ENCODE measurements around the gene HPD. TPM values are rescaled to one million over a fixed set of nuclear protein-coding genes. Genes with fewer than 3 reads are reported as not detected.

The HPD gene
- total RNA-seq, 1 donor from 2014 or later, result 0.16 TPM

DNA sequence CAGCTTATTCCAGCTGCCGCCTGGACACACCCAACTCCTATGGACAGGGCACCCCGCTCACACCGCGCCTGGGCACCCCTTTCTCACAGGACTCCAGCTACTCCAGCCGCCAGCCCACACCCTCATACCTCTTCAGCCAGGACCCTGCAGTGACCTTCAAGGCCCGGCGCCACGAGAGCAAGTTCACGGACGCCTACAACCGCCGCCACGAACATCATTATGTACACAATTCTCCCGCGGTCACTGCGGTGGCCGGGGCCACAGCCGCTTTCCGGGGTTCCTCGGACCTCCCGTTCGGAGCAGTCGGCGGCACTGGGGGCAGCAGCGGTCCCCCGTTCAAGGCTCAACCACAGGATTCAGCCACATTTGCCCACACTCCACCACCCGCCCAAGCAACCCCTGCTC, 48.9 kb downstream of the HPD start:
- no peaks in the 10 kb centered on the region for H3K27me3 Mint-ChIP-seq (ENCODE audit: low read depth)
- H3K4me3 Mint-ChIP-seq, result no peak overlapping the region
- peaks cover 41% of the 10 kb centered on the region for H3K4me1 Mint-ChIP-seq
- no peak for DNase-seq (ENCODE audit: low spot score in 2 of 2, unreplicated experiment in 2 of 2)
- TF ChIP-seq, protein P1, sequence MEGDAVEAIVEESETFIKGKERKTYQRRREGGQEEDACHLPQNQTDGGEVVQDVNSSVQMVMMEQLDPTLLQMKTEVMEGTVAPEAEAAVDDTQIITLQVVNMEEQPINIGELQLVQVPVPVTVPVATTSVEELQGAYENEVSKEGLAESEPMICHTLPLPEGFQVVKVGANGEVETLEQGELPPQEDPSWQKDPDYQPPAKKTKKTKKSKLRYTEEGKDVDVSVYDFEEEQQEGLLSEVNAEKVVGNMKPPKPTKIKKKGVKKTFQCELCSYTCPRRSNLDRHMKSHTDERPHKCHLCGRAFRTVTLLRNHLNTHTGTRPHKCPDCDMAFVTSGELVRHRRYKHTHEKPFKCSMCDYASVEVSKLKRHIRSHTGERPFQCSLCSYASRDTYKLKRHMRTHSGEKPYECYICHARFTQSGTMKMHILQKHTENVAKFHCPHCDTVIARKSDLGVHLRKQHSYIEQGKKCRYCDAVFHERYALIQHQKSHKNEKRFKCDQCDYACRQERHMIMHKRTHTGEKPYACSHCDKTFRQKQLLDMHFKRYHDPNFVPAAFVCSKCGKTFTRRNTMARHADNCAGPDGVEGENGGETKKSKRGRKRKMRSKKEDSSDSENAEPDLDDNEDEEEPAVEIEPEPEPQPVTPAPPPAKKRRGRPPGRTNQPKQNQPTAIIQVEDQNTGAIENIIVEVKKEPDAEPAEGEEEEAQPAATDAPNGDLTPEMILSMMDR (IDR thresholded peaks at IDR 0.05; ENCODE audit: unreplicated experiment), result no peak
- H3K36me3 Mint-ChIP-seq, result peaks cover 14% of the 10 kb centered on the region
- no peak overlapping the region for H3K27ac Mint-ChIP-seq
- no peaks in the 10 kb centered on the region for H3K9me3 Mint-ChIP-seq

DNA sequence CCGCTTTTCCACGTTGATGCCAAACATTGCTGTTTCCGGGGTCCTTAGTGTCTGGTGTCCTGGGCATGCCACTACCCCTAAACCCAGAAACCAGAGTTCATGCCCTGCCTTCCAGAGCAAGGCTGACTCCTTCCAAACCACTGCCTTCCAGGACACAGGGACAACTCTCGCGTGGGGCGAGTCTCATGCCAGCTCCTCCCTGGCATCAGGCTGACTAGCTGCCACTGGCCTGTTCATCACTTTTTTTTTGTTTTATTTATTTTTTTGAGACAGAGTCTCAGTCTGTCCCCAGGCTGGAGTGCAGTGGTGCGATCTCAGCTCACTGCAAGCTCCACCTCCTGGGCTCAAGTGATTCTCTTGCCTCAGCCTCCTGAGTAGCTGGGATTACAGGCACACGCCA, 50.0 kb downstream of the HPD start:
- Mint-ChIP-seq H3K27ac (no peak overlapping the region), H3K36me3 (peaks cover 14% of the 10 kb centered on the region), H3K4me3 (no peak overlapping the region), H3K27me3 (ENCODE audit: low read depth) (no peaks in the 10 kb centered on the region), H3K9me3 (no peaks in the 10 kb centered on the region), H3K4me1 (peaks cover 40% of the 10 kb centered on the region)
- no peak for DNase-seq (ENCODE audit: low spot score in 2 of 2, unreplicated experiment in 2 of 2)
- TF ChIP-seq, protein P1 (IDR thresholded peaks at IDR 0.05; ENCODE audit: unreplicated experiment), result no peak

DNA sequence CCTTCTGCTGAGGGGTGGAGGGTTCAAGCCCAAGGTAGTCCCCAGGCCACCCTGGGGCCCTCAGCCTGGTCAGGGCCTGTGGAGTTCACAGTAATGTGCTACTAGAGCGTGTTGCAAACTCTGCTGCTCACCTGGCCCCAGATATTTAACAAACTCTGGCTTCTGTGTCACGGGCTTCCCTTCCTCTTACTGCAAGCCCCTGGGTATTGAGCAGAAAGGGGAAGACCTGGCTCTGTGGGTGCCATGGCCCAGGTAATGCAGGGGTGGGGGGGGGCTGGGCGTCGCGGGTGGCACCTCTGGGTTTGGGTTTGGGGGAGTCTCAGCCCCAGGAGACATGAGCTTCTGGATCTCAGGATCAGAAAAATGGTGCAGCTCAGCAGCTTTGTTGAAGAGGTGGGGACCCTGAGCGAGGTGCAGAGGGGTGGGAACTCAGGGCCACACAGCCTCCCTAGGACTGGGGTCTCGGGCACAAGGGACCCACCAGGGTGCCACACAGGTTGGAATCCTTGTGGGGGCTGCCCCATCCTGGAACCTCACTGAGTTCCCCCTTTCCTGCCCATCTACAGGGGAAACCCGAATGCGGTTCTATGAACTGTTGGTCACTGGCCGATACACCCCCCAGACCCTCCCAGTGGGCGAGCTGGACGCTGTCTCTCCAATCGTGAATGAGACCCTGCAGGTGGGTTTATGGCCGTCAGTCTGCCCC, 50.9 kb downstream of the HPD start:
- no peaks in the 10 kb centered on the region for H3K27me3 Mint-ChIP-seq (ENCODE audit: low read depth)
- no peak for DNase-seq (ENCODE audit: low spot score in 2 of 2, unreplicated experiment in 2 of 2)
- TF ChIP-seq, protein P1 (IDR thresholded peaks at IDR 0.05; ENCODE audit: unreplicated experiment), result no peak
- H3K27ac Mint-ChIP-seq, result no peak overlapping the region
- H3K9me3 Mint-ChIP-seq, result no peaks in the 10 kb centered on the region
- H3K4me3 Mint-ChIP-seq, result no peak overlapping the region
- peaks cover 35% of the 10 kb centered on the region for H3K4me1 Mint-ChIP-seq
- peaks cover 14% of the 10 kb centered on the region for H3K36me3 Mint-ChIP-seq

DNA sequence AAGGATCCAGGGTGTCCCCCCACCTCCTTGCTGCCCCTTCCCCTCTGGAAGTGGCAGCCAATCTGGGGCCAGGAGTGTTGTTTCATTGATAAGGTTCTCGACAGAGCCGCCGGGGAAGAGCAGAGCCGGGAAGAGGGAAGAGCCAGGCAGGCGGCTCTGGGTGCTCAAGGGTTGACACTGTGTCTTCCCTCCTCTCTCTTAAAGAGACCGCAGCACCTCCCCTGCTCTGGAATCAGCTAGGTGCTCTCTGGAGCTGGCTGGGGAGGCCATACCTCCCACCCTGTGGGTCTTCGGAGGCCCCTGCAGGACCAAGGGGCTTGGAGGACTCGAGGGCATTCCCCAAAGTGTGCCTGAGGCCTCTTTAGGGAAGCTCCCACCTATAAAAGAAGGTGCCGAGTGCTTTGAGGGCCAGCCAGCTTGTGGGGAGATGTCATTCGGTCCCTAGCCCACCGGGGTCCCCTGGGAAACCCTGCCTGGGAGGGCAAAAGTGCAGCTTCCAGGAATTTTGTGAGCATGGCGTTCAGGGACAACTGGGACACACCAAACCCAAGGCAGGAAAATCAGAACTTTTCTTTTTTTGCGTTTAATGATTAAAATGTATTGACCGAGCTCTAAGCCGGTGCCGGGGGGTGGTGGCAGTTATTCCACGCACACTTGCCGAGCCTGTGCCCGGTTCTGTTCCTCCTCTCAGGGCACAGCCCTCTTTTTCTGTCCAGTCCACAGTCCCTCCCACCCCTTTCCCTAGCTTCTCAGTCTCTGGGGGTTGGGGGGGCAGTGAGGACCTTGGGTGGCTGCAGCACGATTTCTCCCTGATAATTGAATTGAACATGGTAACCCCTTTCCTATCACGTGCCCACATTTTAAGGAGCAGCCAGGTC, 51.9 kb downstream of the HPD start:
- peaks cover 14% of the 10 kb centered on the region for H3K36me3 Mint-ChIP-seq
- no peaks in the 10 kb centered on the region for H3K27me3 Mint-ChIP-seq (ENCODE audit: low read depth)
- no peaks in the 10 kb centered on the region for H3K9me3 Mint-ChIP-seq
- H3K4me1 Mint-ChIP-seq, result peaks cover 32% of the 10 kb centered on the region
- peak overlapping the region; percentile 89 for H3K27ac Mint-ChIP-seq
- DNase-seq (ENCODE audit: low spot score in 2 of 2, unreplicated experiment in 2 of 2), result no peak
- peak overlapping the region; percentile 95 for H3K4me3 Mint-ChIP-seq
- TF ChIP-seq, protein P1 (IDR thresholded peaks at IDR 0.05; ENCODE audit: unreplicated experiment), result no peak

DNA sequence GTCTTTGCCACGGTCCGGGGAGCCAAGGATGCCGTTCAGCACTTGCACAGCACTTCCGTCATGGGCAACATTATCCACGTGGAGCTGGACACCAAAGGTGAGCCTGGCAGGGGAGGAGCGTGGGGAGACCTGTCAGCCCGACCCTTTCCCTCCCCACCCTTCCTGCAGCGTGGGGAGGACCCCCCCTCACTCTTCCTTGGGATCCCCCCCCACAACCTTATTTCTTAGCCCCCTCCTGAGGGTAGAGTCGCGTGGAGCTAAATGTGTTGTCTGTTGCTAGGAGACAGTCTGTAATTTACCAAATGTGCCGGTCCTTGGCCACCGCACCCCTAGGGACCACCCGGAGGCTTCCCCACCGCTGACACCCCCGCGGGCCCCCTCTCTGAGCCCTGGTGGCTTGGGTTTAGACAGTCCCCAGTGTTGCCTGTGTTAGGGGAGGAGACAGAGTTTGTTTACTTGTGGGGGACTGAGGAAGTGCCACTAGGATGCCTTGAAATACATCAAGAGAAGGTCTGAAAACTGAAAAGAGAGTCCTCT, 52.6 kb downstream of the HPD start:
- Mint-ChIP-seq H3K4me1 (peaks cover 34% of the 10 kb centered on the region), H3K36me3 (peaks cover 14% of the 10 kb centered on the region), H3K4me3 (peak overlapping the region; percentile 95), H3K27ac (peak overlapping the region; percentile 89), H3K27me3 (ENCODE audit: low read depth) (no peaks in the 10 kb centered on the region), H3K9me3 (no peaks in the 10 kb centered on the region)
- DNase-seq (ENCODE audit: low spot score in 2 of 2, unreplicated experiment in 2 of 2), result no peak
- TF ChIP-seq, protein P1 (IDR thresholded peaks at IDR 0.05; ENCODE audit: unreplicated experiment), result no peak
